ENCODE measurements around the gene NTN4. TPM values are rescaled to one million over a fixed set of nuclear protein-coding genes. Genes with fewer than 3 reads are reported as not detected.

Gene NTN4
- polyA plus RNA-seq, 1 of the 3 experiments (the other 2 are of a cell fraction) = 0.08 TPM

DNA sequence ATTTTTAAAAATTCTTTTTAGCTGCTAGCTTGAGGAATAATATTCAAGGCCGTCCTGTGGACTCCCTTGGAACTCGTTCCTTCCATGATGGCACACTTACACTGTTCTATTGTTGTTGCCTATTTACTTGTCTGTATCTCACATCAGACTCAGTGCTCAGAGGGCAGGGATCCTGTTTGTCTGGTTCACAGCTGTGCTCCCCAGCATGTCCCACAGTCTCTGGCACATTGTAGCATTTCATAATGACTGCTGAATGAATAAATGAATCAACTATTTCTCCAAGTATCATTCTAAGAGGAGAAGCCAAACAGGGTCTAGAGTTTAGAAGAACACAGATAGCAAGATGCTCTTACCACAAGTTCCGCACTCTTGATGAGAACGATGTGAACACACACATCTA is 48.0 kb downstream of the NTN4 start:
- Histone ChIP-seq H3K4me2 (no peak overlapping the region), H3K27me3 (ENCODE audit: insufficient read depth) (peaks cover 3% of the 10 kb centered on the region; the same call in 1 of the 2 replicates), H3K9me3 (no peaks in the 10 kb centered on the region), H3K4me1 (ENCODE audit: control insufficient read depth in 1 of 2, insufficient read depth in 2 of 2, low read depth in 1 of 2, low read length in 1 of 2) (no peaks in the 10 kb centered on the region), H3K9me2 (no peaks in the 10 kb centered on the region), H3K79me2 (ENCODE audit: insufficient read depth) (no peaks in the 10 kb centered on the region), H3K4me3 (ENCODE audit: low read depth in 2 of 2, low read length in 1 of 2) (no peak overlapping the region), H3K9ac (no peak overlapping the region), H3F3A (replicated peaks; ENCODE audit: insufficient read depth) (no peaks in the 10 kb centered on the region), H3K36me3 (replicated peaks in 1 of 2; ENCODE audit: control insufficient read depth in 1 of 2, insufficient read depth in 2 of 2, low read length in 1 of 2) (no peaks in the 10 kb centered on the region), H3K27ac (ENCODE audit: low read depth in 2 of 2, low read length in 1 of 2) (no peak overlapping the region), H4K20me1 (ENCODE audit: insufficient read depth) (no peaks in the 10 kb centered on the region), H2AFZ (ENCODE audit: low read depth) (no peak overlapping the region)
- no peak for TF ChIP-seq TCF12 (IDR thresholded peaks at IDR 0.05)
- TF ChIP-seq YY1 (IDR thresholded peaks at IDR 0.05; ENCODE audit: low read depth) = no peak
- no peak for TF ChIP-seq EP300 (IDR thresholded peaks at IDR 0.05; ENCODE audit: borderline replicate concordance in 1 of 2, low read depth in 1 of 2, low read length in 1 of 2)
- no peak for TF ChIP-seq JUND (IDR thresholded peaks at IDR 0.05)
- no peak for TF ChIP-seq EZH2phosphoT487 (IDR thresholded peaks at IDR 0.05; ENCODE audit: borderline replicate concordance, low read depth)
- TF ChIP-seq RCOR1 (IDR thresholded peaks at IDR 0.05; ENCODE audit: low read length) = no peak
- TF ChIP-seq POLR2AphosphoS5 (IDR thresholded peaks at IDR 0.05; ENCODE audit: low read depth, low read length) = no peak
- WGBS (ENCODE audit: low lambda C conversion rate) = 51% methylated on average over 4 of the region's 4 CpGs
- ChIA-PET CTCF (interaction anchor here (0.9 kb wide), 1 partner anchor 15 kb away, joined by 3 read pairs; no protein-coding TSS in a partner anchor), POLR2A (no interaction called here)
- no peak for DNase-seq

DNA sequence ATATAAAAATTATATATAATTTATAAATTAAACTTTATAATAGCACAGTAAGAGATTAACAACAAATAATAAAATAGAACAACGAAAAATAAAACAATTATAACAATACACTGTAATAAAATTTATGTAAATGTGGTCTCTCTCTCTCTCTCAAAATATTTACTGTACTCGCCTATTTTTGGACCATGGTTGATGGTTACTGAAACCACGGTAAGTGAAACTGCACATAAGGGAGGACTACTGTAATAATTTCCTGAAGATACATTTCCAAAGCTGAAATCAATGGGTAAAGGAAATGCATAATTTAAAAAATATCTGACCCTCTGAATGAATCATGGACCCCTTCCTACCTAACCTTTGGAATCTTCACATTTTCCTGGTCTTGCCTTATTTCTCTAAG is 48.9 kb downstream of the NTN4 start:
- no peak overlapping the region for H3K9ac ChIP-seq
- WGBS (ENCODE audit: low lambda C conversion rate) = 53% methylated on average over 3 of the region's 3 CpGs
- no peaks in the 10 kb centered on the region for H3K36me3 ChIP-seq (replicated peaks in 1 of 2; ENCODE audit: control insufficient read depth in 1 of 2, insufficient read depth in 2 of 2, low read length in 1 of 2)
- H3K27me3 ChIP-seq (ENCODE audit: insufficient read depth) = peaks cover 3% of the 10 kb centered on the region; the same call in 1 of the 2 replicates
- no peak overlapping the region for H3K27ac ChIP-seq (ENCODE audit: low read depth in 2 of 2, low read length in 1 of 2)
- H3K4me3 ChIP-seq (ENCODE audit: low read depth in 2 of 2, low read length in 1 of 2) = no peak overlapping the region
- no peaks in the 10 kb centered on the region for H4K20me1 ChIP-seq (ENCODE audit: insufficient read depth)
- CTCF ChIA-PET = no interaction called here
- H3K9me2 ChIP-seq = no peaks in the 10 kb centered on the region
- no peaks in the 10 kb centered on the region for H3K9me3 ChIP-seq
- H3F3A ChIP-seq (replicated peaks; ENCODE audit: insufficient read depth) = no peaks in the 10 kb centered on the region
- no peak for DNase-seq
- H3K79me2 ChIP-seq (ENCODE audit: insufficient read depth) = no peaks in the 10 kb centered on the region
- H3K4me1 ChIP-seq (ENCODE audit: control insufficient read depth in 1 of 2, insufficient read depth in 2 of 2, low read depth in 1 of 2, low read length in 1 of 2) = no peaks in the 10 kb centered on the region
- POLR2A ChIA-PET = no interaction called here
- TF ChIP-seq FOSL2 (IDR thresholded peaks at IDR 0.05; ENCODE audit: borderline replicate concordance, low read depth) (no peak), SIN3A (IDR thresholded peaks at IDR 0.05; ENCODE audit: borderline replicate concordance, low read depth, low read length) (no peak), RCOR1 (IDR thresholded peaks at IDR 0.05; ENCODE audit: low read length) (no peak), RXRA (IDR thresholded peaks at IDR 0.05; ENCODE audit: borderline replicate concordance, low read depth) (no peak), EZH2phosphoT487 (IDR thresholded peaks at IDR 0.05; ENCODE audit: borderline replicate concordance, low read depth) (no peak), TAF1 (IDR thresholded peaks at IDR 0.05; ENCODE audit: borderline replicate concordance, low read depth, low read length) (no peak), JUND (IDR thresholded peaks at IDR 0.05) (no peak), GATA2 (CRISPR knock-in tag; IDR thresholded peaks at IDR 0.05) (no peak), FOXJ3 (CRISPR knock-in tag; IDR thresholded peaks at IDR 0.05) (no peak), TCF12 (IDR thresholded peaks at IDR 0.05) (no peak), NFIC (IDR thresholded peaks at IDR 0.05; ENCODE audit: borderline replicate concordance) (no peak), POLR2AphosphoS5 (IDR thresholded peaks at IDR 0.05; ENCODE audit: low read depth, low read length) (no peak), MEF2A (IDR thresholded peaks at IDR 0.05; ENCODE audit: borderline replicate concordance, low read depth) (no peak), GABPA (IDR thresholded peaks at IDR 0.05; ENCODE audit: low read depth) (no peak), EP300 (IDR thresholded peaks at IDR 0.05; ENCODE audit: borderline replicate concordance in 1 of 2, low read depth in 1 of 2, low read length in 1 of 2) (no peak), NRF1 (IDR thresholded peaks at IDR 0.05; ENCODE audit: low read depth, low read length) (no peak), MXI1 (IDR thresholded peaks at IDR 0.05; ENCODE audit: low read depth, low read length) (no peak)
- TF ChIP-seq, protein P1, sequence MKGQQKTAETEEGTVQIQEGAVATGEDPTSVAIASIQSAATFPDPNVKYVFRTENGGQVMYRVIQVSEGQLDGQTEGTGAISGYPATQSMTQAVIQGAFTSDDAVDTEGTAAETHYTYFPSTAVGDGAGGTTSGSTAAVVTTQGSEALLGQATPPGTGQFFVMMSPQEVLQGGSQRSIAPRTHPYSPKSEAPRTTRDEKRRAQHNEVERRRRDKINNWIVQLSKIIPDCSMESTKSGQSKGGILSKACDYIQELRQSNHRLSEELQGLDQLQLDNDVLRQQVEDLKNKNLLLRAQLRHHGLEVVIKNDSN (IDR thresholded peaks at IDR 0.05; ENCODE audit: borderline replicate concordance, low read depth) = no peak
- no peak overlapping the region for H3K4me2 ChIP-seq
- no peak overlapping the region for H2AFZ ChIP-seq (ENCODE audit: low read depth)
